Fibroblast of lung (primary cell): ENCODE measurements around the gene EXPH5. TPM values are rescaled to one million over a fixed set of nuclear protein-coding genes. Genes with fewer than 3 reads are reported as not detected.

Experiments used
- DNase-seq, 2 donors: peaks; one replicate each; pipeline versions ENCODE4 v3.0.0 to v3.0.0-alpha.2; 2010; ENCODE audit warnings: low read depth in 2 of 2
- H2AFZ ChIP-seq: 2 replicates; pipeline ENCODE4 v1.5.1; 2012; ENCODE audit warnings: low read length, control low read depth, inconsistent platforms
- H3K27ac ChIP-seq: 2 replicates; pipeline ENCODE4 v1.5.1; 2011; ENCODE audit warnings: low read length, control low read depth; ENCODE audit not compliant: insufficient read depth
- H3K27me3 ChIP-seq: 2 replicates; pipeline ENCODE4 v1.5.1; 2011; ENCODE audit warnings: mild to moderate bottlenecking, low read length; ENCODE audit not compliant: control insufficient read depth, insufficient read depth
- H3K36me3 ChIP-seq: 2 replicates; pipeline ENCODE4 v1.5.1; 2011; ENCODE audit warnings: low read length; ENCODE audit not compliant: control insufficient read depth, insufficient read depth
- H3K4me1 ChIP-seq: 2 replicates; pipeline ENCODE4 v1.5.1; 2011; ENCODE audit warnings: low read length; ENCODE audit not compliant: control insufficient read depth, insufficient read depth; ENCODE audit errors: extremely low read depth
- H3K4me2 ChIP-seq: 2 replicates; pipeline ENCODE4 v1.5.1; 2011; ENCODE audit warnings: low read length, control low read depth; ENCODE audit not compliant: insufficient read depth; ENCODE audit errors: extremely low read depth
- H3K4me3 ChIP-seq, 4 experiments: fragments of 200-600 bp in 1 of 4; sonication (generic) in 1 of 4; replicated peaks in 1 of 4; 2 replicates each; pipeline ENCODE4 v1.5.1; 2011 to 2016; ENCODE audit warnings: low read length in 4 of 4, low read depth in 3 of 4, mild to moderate bottlenecking in 3 of 4, control low read depth in 2 of 4, inconsistent platforms in 1 of 4, mixed read lengths in 1 of 4; ENCODE audit not compliant: insufficient read depth in 1 of 4; ENCODE audit errors: control extremely low read depth in 1 of 4
- H3K79me2 ChIP-seq: 2 replicates; pipeline ENCODE4 v1.5.1; 2012; ENCODE audit warnings: mild to moderate bottlenecking, low read length, inconsistent platforms; ENCODE audit not compliant: control insufficient read depth, insufficient read depth
- H3K9ac ChIP-seq: 2 replicates; pipeline ENCODE4 v1.5.1; 2011; ENCODE audit warnings: mild to moderate bottlenecking, low read length, control low read depth; ENCODE audit not compliant: insufficient read depth
- H3K9me3 ChIP-seq: 2 replicates; pipeline ENCODE4 v1.5.1; 2012; ENCODE audit warnings: low read depth, low read length; ENCODE audit not compliant: control insufficient read depth, insufficient read depth
- H4K20me1 ChIP-seq: 2 replicates; pipeline ENCODE4 v1.5.1; 2011; ENCODE audit warnings: low read length; ENCODE audit not compliant: control insufficient read depth, insufficient read depth; ENCODE audit errors: extremely low read depth
- EZH2 ChIP-seq: IDR thresholded peaks from 2 replicates; pipeline ENCODE4 v1.5.1; 2012; ENCODE audit warnings: low read length, control low read depth, mild to moderate bottlenecking; ENCODE audit errors: missing control alignments
- polyA plus RNA-seq, 2 donors: library from polyadenylated mRNA; depleted of rRNA in 1 of 2; stranded (reverse) in 1 of 2; unstranded in 1 of 2; fragments of >200 nt; gene quantifications; 2 replicates each; pipeline ENCODE4 v1.2.1, GENCODE V29; 2011 to 2012; ENCODE audit warnings: missing spikeins in 1 of 2
- total RNA-seq: library from RNA; depleted of rRNA; stranded (reverse); fragments of >200 nt; gene quantifications from 2 replicates; pipeline ENCODE4 v1.2.1, GENCODE V29; 2014
- TF ChIP-seq, protein P1 (sequence below), 2 donors: IDR thresholded peaks in 1 of 2; conservative IDR thresholded peaks in 1 of 2; 1 replicate in 1 of 2; 2 replicates in 1 of 2; pipeline ENCODE4 v1.5.1; 2011 to 2012; ENCODE audit warnings: low read length in 2 of 2, control low read depth in 1 of 2, inconsistent platforms in 1 of 2, low read depth in 1 of 2, mild to moderate bottlenecking in 1 of 2

Gene EXPH5
- total and polyA plus RNA-seq, 2 donors (not counting 1 experiment from before 2014, with no cell fraction given) = 2.9 to 11.2 TPM

- peaks cover 12% of the 10 kb centered on the region for H3K79me2 ChIP-seq
- TF ChIP-seq EZH2 = no peak
- TF ChIP-seq, protein P1, sequence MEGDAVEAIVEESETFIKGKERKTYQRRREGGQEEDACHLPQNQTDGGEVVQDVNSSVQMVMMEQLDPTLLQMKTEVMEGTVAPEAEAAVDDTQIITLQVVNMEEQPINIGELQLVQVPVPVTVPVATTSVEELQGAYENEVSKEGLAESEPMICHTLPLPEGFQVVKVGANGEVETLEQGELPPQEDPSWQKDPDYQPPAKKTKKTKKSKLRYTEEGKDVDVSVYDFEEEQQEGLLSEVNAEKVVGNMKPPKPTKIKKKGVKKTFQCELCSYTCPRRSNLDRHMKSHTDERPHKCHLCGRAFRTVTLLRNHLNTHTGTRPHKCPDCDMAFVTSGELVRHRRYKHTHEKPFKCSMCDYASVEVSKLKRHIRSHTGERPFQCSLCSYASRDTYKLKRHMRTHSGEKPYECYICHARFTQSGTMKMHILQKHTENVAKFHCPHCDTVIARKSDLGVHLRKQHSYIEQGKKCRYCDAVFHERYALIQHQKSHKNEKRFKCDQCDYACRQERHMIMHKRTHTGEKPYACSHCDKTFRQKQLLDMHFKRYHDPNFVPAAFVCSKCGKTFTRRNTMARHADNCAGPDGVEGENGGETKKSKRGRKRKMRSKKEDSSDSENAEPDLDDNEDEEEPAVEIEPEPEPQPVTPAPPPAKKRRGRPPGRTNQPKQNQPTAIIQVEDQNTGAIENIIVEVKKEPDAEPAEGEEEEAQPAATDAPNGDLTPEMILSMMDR (conservative IDR thresholded peaks at IDR 0.05 in 1 of 2, IDR thresholded peaks at IDR 0.05 in 1 of 2; ENCODE audit: low read depth in 1 of 2, low read length in 2 of 2) = no peak
- no peaks in the 10 kb centered on the region for H3K9me3 ChIP-seq
- no peak overlapping the region for H3K4me3 ChIP-seq
- H3K27me3 ChIP-seq = no peaks in the 10 kb centered on the region
- H3K4me1 ChIP-seq = peaks cover 3% of the 10 kb centered on the region
- no peaks in the 10 kb centered on the region for H3K36me3 ChIP-seq
- no peak overlapping the region for H2AFZ ChIP-seq
- H3K4me2 ChIP-seq = no peak overlapping the region
- peak in 1 of 2 donors; percentile 4 for DNase-seq
- H3K9ac ChIP-seq = no peak overlapping the region
- H3K27ac ChIP-seq = no peak overlapping the region
- no peaks in the 10 kb centered on the region for H4K20me1 ChIP-seq
These were observed 99.4 kb downstream of the EXPH5 start for GRCh38 chr11:108494182-108494581.

DNA sequence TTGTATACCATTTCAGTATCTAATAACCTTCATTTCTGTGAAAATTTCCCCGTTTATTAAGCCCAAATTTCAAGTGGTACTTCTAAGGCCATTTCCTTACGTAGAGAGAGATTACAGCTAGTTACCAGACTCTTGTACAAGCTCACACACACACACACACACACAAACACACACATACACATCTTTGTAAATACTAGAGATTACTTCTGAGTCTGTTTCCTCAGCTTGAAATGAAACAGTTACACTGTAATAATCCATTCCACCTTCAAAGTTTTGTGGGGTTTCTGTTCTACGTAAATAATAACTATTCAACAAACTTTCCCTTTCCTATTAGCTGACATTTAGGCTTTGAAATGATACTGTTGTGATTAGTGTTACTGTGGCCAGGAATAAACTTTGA, 101.6 kb downstream of the EXPH5 start:
- Histone ChIP-seq H3K4me2 (peak overlapping the region; percentile 30), H3K9me3 (no peaks in the 10 kb centered on the region), H3K4me1 (peaks cover 3% of the 10 kb centered on the region), H3K36me3 (peaks cover 1% of the 10 kb centered on the region), H3K27ac (no peak overlapping the region), H2AFZ (peak overlapping the region; percentile 24), H3K79me2 (peaks cover 12% of the 10 kb centered on the region), H4K20me1 (no peaks in the 10 kb centered on the region), H3K4me3 (no peak overlapping the region), H3K27me3 (no peaks in the 10 kb centered on the region), H3K9ac (no peak overlapping the region)
- no peak for DNase-seq
- TF ChIP-seq, protein P1 (conservative IDR thresholded peaks at IDR 0.05 in 1 of 2, IDR thresholded peaks at IDR 0.05 in 1 of 2; ENCODE audit: low read depth in 1 of 2, low read length in 2 of 2) = no peak
- no peak for TF ChIP-seq EZH2

- no peak overlapping the region for H2AFZ ChIP-seq
- H3K36me3 ChIP-seq = peaks cover 4% of the 10 kb centered on the region
- H3K4me1 ChIP-seq = no peaks in the 10 kb centered on the region
- H4K20me1 ChIP-seq = no peaks in the 10 kb centered on the region
- TF ChIP-seq, protein P1 (conservative IDR thresholded peaks at IDR 0.05 in 1 of 2, IDR thresholded peaks at IDR 0.05 in 1 of 2; ENCODE audit: low read depth in 1 of 2, low read length in 2 of 2) = no peak
- TF ChIP-seq EZH2 = no peak
- no peak overlapping the region for H3K9ac ChIP-seq
- DNase-seq = no peak
- no peaks in the 10 kb centered on the region for H3K27me3 ChIP-seq
- no peaks in the 10 kb centered on the region for H3K9me3 ChIP-seq
- H3K27ac ChIP-seq = no peak overlapping the region
- no peak overlapping the region for H3K4me2 ChIP-seq
- H3K4me3 ChIP-seq = no peak overlapping the region
- no peaks in the 10 kb centered on the region for H3K79me2 ChIP-seq
These were observed 106.7 kb downstream of the EXPH5 start for GRCh38 chr11:108486828-108487227.
